ENCODE measurements around the gene KRT33A.

- TF ChIP-seq CTCF (conservative IDR thresholded peaks at IDR 0.05; ENCODE audit: low read depth in 2 of 2) (no peak), EZH2 (IDR thresholded peaks at IDR 0.05; ENCODE audit: low read depth, unreplicated experiment) (no peak)
Observed at GRCh38 chr17:41315814-41316445, 34.7 kb downstream of the KRT33A start.

Data from GM23338 (cell line).